CD4-positive, alpha-beta memory T cell (primary cell): Measurements from ENCODE around the gene CORO2B. TPM values are rescaled to one million over a fixed set of nuclear protein-coding genes. Genes with fewer than 3 reads are reported as not detected.

Experiments used
- CTCF ChIA-PET: fragments of 350-600 bp; sonication (Branson Sonifier 250); formaldehyde crosslinking; loops from one replicate; lab custom pipeline; 2021; ENCODE audit warnings: inconsistent platforms; ENCODE audit not compliant: partially characterized antibody; lab: Charles Lee
- POLR2A ChIA-PET: fragments of 350-600 bp; sonication (Branson Sonifier 250); formaldehyde crosslinking; loops from one replicate; lab custom pipeline; 2021; ENCODE audit not compliant: partially characterized antibody; lab: Charles Lee
- DNase-seq, 5 donors: peaks; one replicate each; pipeline versions ENCODE4 v3.0.0 to v3.0.0-alpha.2; 2020 to 2022; ENCODE audit warnings: mixed read lengths in 1 of 5
- H3K27ac ChIP-seq: one replicate; pipeline ENCODE4 v1.7.0; 2013; ENCODE audit warnings: low read depth, low read length
- H3K27me3 ChIP-seq: 2 replicates; pipeline ENCODE4 v1.7.0; 2013; ENCODE audit warnings: mild to moderate bottlenecking, low read length, moderate library complexity; ENCODE audit not compliant: insufficient read depth
- H3K36me3 ChIP-seq: 2 replicates; pipeline ENCODE4 v1.7.0; 2013; ENCODE audit warnings: mild to moderate bottlenecking, low read length, moderate library complexity; ENCODE audit not compliant: insufficient read depth
- H3K4me1 ChIP-seq: 2 replicates; pipeline ENCODE4 v1.7.0; 2013; ENCODE audit warnings: mild to moderate bottlenecking, low read length, moderate library complexity; ENCODE audit not compliant: insufficient read depth
- H3K4me3 ChIP-seq, 2 donors: one replicate each; pipeline ENCODE4 v1.7.0; 2013; ENCODE audit warnings: low read length in 2 of 2, mild to moderate bottlenecking in 1 of 2
- H3K9me3 ChIP-seq, 2 donors: one replicate each; pipeline ENCODE4 v1.7.0; 2013; ENCODE audit warnings: low read length in 2 of 2, control low read depth in 1 of 2; ENCODE audit not compliant: control insufficient read depth in 1 of 2
- H3K27ac Mint-ChIP-seq, 7 donors: one replicate each; pipeline ENCODE4 v1.8.0; 2020 to 2021; ENCODE audit warnings: mixed read lengths in 7 of 7, mild to moderate bottlenecking in 6 of 7, inconsistent platforms in 3 of 7, moderate library complexity in 3 of 7
- H3K27me3 Mint-ChIP-seq, 2 donors: one replicate each; pipeline ENCODE4 v1.8.0; 2020 to 2021; ENCODE audit warnings: mixed read lengths in 2 of 2
- H3K36me3 Mint-ChIP-seq, 2 donors: one replicate each; pipeline ENCODE4 v1.8.0; 2020 to 2021; ENCODE audit warnings: mixed read lengths in 2 of 2, inconsistent platforms in 1 of 2, mild to moderate bottlenecking in 1 of 2
- H3K4me1 Mint-ChIP-seq, 4 donors: one replicate each; pipeline ENCODE4 v1.8.0; 2020 to 2021; ENCODE audit warnings: mixed read lengths in 4 of 4, mild to moderate bottlenecking in 1 of 4
- H3K4me3 Mint-ChIP-seq, 8 donors: one replicate each; pipeline ENCODE4 v1.8.0; 2020 to 2021; ENCODE audit warnings: mixed read lengths in 8 of 8, mild to moderate bottlenecking in 7 of 8, moderate library complexity in 6 of 8, inconsistent platforms in 3 of 8
- H3K9me3 Mint-ChIP-seq, 8 donors: one replicate each; pipeline ENCODE4 v1.8.0; 2020 to 2021; ENCODE audit warnings: mixed read lengths in 8 of 8, mild to moderate bottlenecking in 5 of 8, inconsistent platforms in 3 of 8, moderate library complexity in 1 of 8
- intact Hi-C: fragments of 100-400 bp; cut with micrococcal nuclease; formaldehyde crosslinking; loops from one replicate; pipeline ENCODE4 v1.15.1; 2023
- polyA plus RNA-seq, 2 donors: library from polyadenylated mRNA; unstranded; fragments of 300-500 nt; fragmentation: Illumina TruSeq; gene quantifications; one replicate each; pipeline ENCODE4 v1.2.3, GENCODE V29; 2021
- total RNA-seq, 2 experiments: library from RNA; stranded (reverse); gene quantifications; one replicate each; pipeline ENCODE4 v1.2.3, GENCODE V29; 2021

The CORO2B gene
- total and polyA plus RNA-seq, 4 experiments from 2014 or later, result not detected

- Histone ChIP-seq H3K4me1 (no peaks in the 10 kb centered on the region), H3K9me3 (no peaks in the 10 kb centered on the region), H3K27me3 (no peaks in the 10 kb centered on the region), H3K36me3 (no peaks in the 10 kb centered on the region), H3K27ac (no peak overlapping the region), H3K4me3 (no peak overlapping the region)
- intact Hi-C loops, result no loop called here
- Mint-ChIP-seq H3K9me3 (peaks cover 0 to 2% (median 0%) of the 10 kb centered on the region in 8 donors), H3K4me3 (no peak overlapping the region), H3K36me3 (no peaks in the 10 kb centered on the region), H3K27me3 (peaks cover 13 to 15% of the 10 kb centered on the region in 2 donors), H3K27ac (no peak overlapping the region), H3K4me1 (peaks cover 0 to 1% (median 0%) of the 10 kb centered on the region in 4 donors)
- no peak for DNase-seq
- CTCF ChIA-PET, result no interaction called here
- POLR2A ChIA-PET, result no interaction called here
Measured at GRCh38 chr15:68718468-68718867, 139.7 kb downstream of the CORO2B start.

- peaks cover 11 to 15% of the 10 kb centered on the region in 2 donors for H3K27me3 Mint-ChIP-seq
- H3K4me3 Mint-ChIP-seq, result no peak overlapping the region
- intact Hi-C loops, result no loop called here
- H3K36me3 ChIP-seq, result no peaks in the 10 kb centered on the region
- H3K9me3 Mint-ChIP-seq, result peaks cover 0 to 2% (median 0%) of the 10 kb centered on the region in 8 donors
- peaks cover 0 to 1% (median 0%) of the 10 kb centered on the region in 4 donors for H3K4me1 Mint-ChIP-seq
- H3K27ac ChIP-seq, result no peak overlapping the region
- no peaks in the 10 kb centered on the region for H3K4me1 ChIP-seq
- no peak overlapping the region for H3K27ac Mint-ChIP-seq
- H3K27me3 ChIP-seq, result no peaks in the 10 kb centered on the region
- no peak for DNase-seq
- ChIA-PET CTCF (no interaction called here), POLR2A (no interaction called here)
- H3K9me3 ChIP-seq, result no peaks in the 10 kb centered on the region
- H3K4me3 ChIP-seq, result no peak overlapping the region
- no peaks in the 10 kb centered on the region for H3K36me3 Mint-ChIP-seq
Measured at GRCh38 chr15:68719051-68719450, 140.3 kb downstream of the CORO2B start.

- Mint-ChIP-seq H3K4me1 (peaks cover 0 to 1% (median 0%) of the 10 kb centered on the region in 4 donors), H3K27me3 (peaks cover 12 to 13% of the 10 kb centered on the region in 2 donors), H3K27ac (no peak overlapping the region), H3K9me3 (peaks cover 0 to 2% (median 0%) of the 10 kb centered on the region in 8 donors), H3K4me3 (no peak overlapping the region), H3K36me3 (no peaks in the 10 kb centered on the region)
- ChIA-PET CTCF (interaction anchor here (1.6 kb wide), 2 partner anchors 46 to 156 kb away, joined by 7 to 9 read pairs; no protein-coding TSS in a partner anchor), POLR2A (no interaction called here)
- Histone ChIP-seq H3K4me3 (no peak overlapping the region), H3K4me1 (no peaks in the 10 kb centered on the region), H3K9me3 (no peaks in the 10 kb centered on the region), H3K36me3 (no peaks in the 10 kb centered on the region), H3K27me3 (no peaks in the 10 kb centered on the region), H3K27ac (no peak overlapping the region)
- DNase-seq, result no peak
- intact Hi-C loops, result no loop called here
Measured at GRCh38 chr15:68719672-68720071, 140.9 kb downstream of the CORO2B start.

- ChIA-PET CTCF (no interaction called here), POLR2A (no interaction called here)
- H3K27ac ChIP-seq, result no peak overlapping the region
- no peak overlapping the region for H3K4me3 ChIP-seq
- Mint-ChIP-seq H3K4me1 (no peaks in the 10 kb centered on the region), H3K27me3 (peaks cover 3 to 6% of the 10 kb centered on the region in 2 donors), H3K9me3 (no peaks in the 10 kb centered on the region), H3K36me3 (no peaks in the 10 kb centered on the region), H3K4me3 (no peak overlapping the region), H3K27ac (no peak overlapping the region)
- no peaks in the 10 kb centered on the region for H3K9me3 ChIP-seq
- no peaks in the 10 kb centered on the region for H3K27me3 ChIP-seq
- H3K4me1 ChIP-seq, result no peaks in the 10 kb centered on the region
- intact Hi-C loops, result no loop called here
- no peaks in the 10 kb centered on the region for H3K36me3 ChIP-seq
- DNase-seq, result no peak
Measured at GRCh38 chr15:68721886-68722285, 143.1 kb downstream of the CORO2B start.

GRCh38 chr15:68725736-68726135 lies 146.9 kb downstream of the CORO2B start:
- H3K9me3 ChIP-seq, result no peaks in the 10 kb centered on the region
- H3K27ac ChIP-seq, result no peak overlapping the region
- Mint-ChIP-seq H3K9me3 (no peaks in the 10 kb centered on the region), H3K27ac (no peak overlapping the region), H3K4me3 (no peak overlapping the region), H3K4me1 (no peaks in the 10 kb centered on the region), H3K27me3 (peaks cover 3 to 6% of the 10 kb centered on the region in 2 donors), H3K36me3 (no peaks in the 10 kb centered on the region)
- DNase-seq, result no peak
- H3K27me3 ChIP-seq, result no peaks in the 10 kb centered on the region
- no peaks in the 10 kb centered on the region for H3K4me1 ChIP-seq
- ChIA-PET CTCF (interaction anchor here (1.9 to 2.4 kb wide), 2 partner anchors 9 to 150 kb away, joined by 6 to 10 read pairs; no protein-coding TSS in a partner anchor), POLR2A (no interaction called here)
- intact Hi-C loops, result no loop called here
- H3K36me3 ChIP-seq, result no peaks in the 10 kb centered on the region
- H3K4me3 ChIP-seq, result no peak overlapping the region

- intact Hi-C loops, result no loop called here
- no peaks in the 10 kb centered on the region for H3K36me3 Mint-ChIP-seq
- H3K27ac Mint-ChIP-seq, result no peak overlapping the region
- no peaks in the 10 kb centered on the region for H3K9me3 ChIP-seq
- peaks cover 3% of the 10 kb centered on the region in 2 donors for H3K27me3 Mint-ChIP-seq
- no peaks in the 10 kb centered on the region for H3K36me3 ChIP-seq
- ChIA-PET POLR2A (no interaction called here), CTCF (interaction anchor here (1.9 to 2.4 kb wide), 2 partner anchors 9 to 149 kb away, joined by 6 to 10 read pairs; no protein-coding TSS in a partner anchor)
- no peak for DNase-seq
- no peak overlapping the region for H3K4me3 ChIP-seq
- H3K4me1 Mint-ChIP-seq, result no peaks in the 10 kb centered on the region
- H3K27me3 ChIP-seq, result no peaks in the 10 kb centered on the region
- H3K27ac ChIP-seq, result no peak overlapping the region
- no peak overlapping the region for H3K4me3 Mint-ChIP-seq
- H3K9me3 Mint-ChIP-seq, result no peaks in the 10 kb centered on the region
- no peaks in the 10 kb centered on the region for H3K4me1 ChIP-seq
Measured at GRCh38 chr15:68726246-68726645, 147.5 kb downstream of the CORO2B start.

- H3K4me3 ChIP-seq, result no peak overlapping the region
Measured at GRCh38 chr15:68729789-68730411, 151.1 kb downstream of the CORO2B start.

More at GRCh38 chr15:68729789-68730411, 151.1 kb downstream of the CORO2B start:
- Histone ChIP-seq H3K4me1 (no peaks in the 10 kb centered on the region), H3K36me3 (no peaks in the 10 kb centered on the region), H3K27ac (no peak overlapping the region), H3K27me3 (no peaks in the 10 kb centered on the region), H3K9me3 (no peaks in the 10 kb centered on the region)
- intact Hi-C loops, result loop anchor here (1.0 to 2.0 kb wide), 2 partner anchors 99 to 145 kb away; no protein-coding TSS in a partner anchor
- Mint-ChIP-seq H3K27me3 (peaks cover 2% of the 10 kb centered on the region in 2 donors), H3K9me3 (no peaks in the 10 kb centered on the region), H3K27ac (no peak overlapping the region), H3K4me1 (peaks cover 0 to 3% (median 1%) of the 10 kb centered on the region in 4 donors), H3K36me3 (no peaks in the 10 kb centered on the region), H3K4me3 (no peak overlapping the region)
- ChIA-PET POLR2A (no interaction called here), CTCF (interaction anchor here (0.7 to 4.6 kb wide), 2 partner anchors 99 to 146 kb away, joined by 3 to 49 read pairs; no protein-coding TSS in a partner anchor)
- no peak for DNase-seq
